SH-SY5Y (cell line): Measurements from ENCODE around the gene CCRL2.

Source experiments
- GATA2 ChIP-seq: IDR thresholded peaks from 2 replicates; pipeline ENCODE4 v1.6.1; 2011; ENCODE audit warnings: mild to moderate bottlenecking, low read depth, low read length
- GATA3 ChIP-seq: IDR thresholded peaks from 2 replicates; pipeline ENCODE4 v1.6.1; 2011; ENCODE audit warnings: low read depth, mild to moderate bottlenecking, low read length, moderate library complexity

DNA sequence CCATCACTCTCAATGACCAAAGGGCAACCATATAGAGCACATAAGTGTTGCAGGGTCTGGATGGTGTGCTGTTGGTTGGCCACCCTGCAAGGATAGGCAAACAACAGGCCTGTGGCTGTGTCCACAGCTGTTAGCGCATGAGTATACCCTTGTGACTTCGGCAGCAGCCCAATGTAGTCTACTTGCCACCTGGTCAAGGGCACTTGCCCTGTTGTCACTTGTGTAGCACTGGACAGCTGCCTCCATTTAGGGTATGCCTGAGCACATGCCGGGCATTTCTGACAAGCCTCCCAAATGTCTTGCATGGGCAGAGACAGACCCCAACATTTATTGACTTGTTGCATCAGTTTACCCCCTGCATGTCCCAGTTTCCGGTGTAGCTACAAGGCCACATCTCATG is 12.8 kb downstream of the CCRL2 start:
- TF ChIP-seq GATA2 (no peak), GATA3 (no peak)
